Right hindlimb (tissue), 1 donor: ENCODE measurements around the gene SECISBP2L.

Source experiments
- DNase-seq: peaks from one replicate; pipeline ENCODE4 v3.0.0-alpha.2; 2018

SECISBP2L gene

GRCh38 chr15:49055630-49056029, 9.4 kb upstream of the SECISBP2L start:
- no peak for DNase-seq

- no peak for DNase-seq
Observed at GRCh38 chr15:49052662-49053061, 6.4 kb upstream of the SECISBP2L start.

- no peak for DNase-seq
Observed at GRCh38 chr15:49047456-49047855, 1.2 kb upstream of the SECISBP2L start.

GRCh38 chr15:49045751-49046219, 461 bp downstream of the SECISBP2L start:
- no peak for DNase-seq

- no peak for DNase-seq
Observed at GRCh38 chr15:49044766-49045606, 1.3 kb downstream of the SECISBP2L start.

- no peak for DNase-seq
Observed at GRCh38 chr15:49044002-49044401, 2.2 kb downstream of the SECISBP2L start.

- no peak for DNase-seq
Observed at GRCh38 chr15:49042165-49042564, 4.1 kb downstream of the SECISBP2L start.

- DNase-seq = no peak
Observed at GRCh38 chr15:49041426-49041825, 4.8 kb downstream of the SECISBP2L start.

GRCh38 chr15:49040151-49040550, 6.1 kb downstream of the SECISBP2L start:
- no peak for DNase-seq

- no peak for DNase-seq
Observed at GRCh38 chr15:49038382-49038781, 7.9 kb downstream of the SECISBP2L start.

GRCh38 chr15:49037546-49037940, 8.7 kb downstream of the SECISBP2L start:
- no peak for DNase-seq

GRCh38 chr15:49036650-49037545, 9.3 kb downstream of the SECISBP2L start:
- no peak for DNase-seq

- no peak for DNase-seq
Observed at GRCh38 chr15:49035825-49036224, 10.4 kb downstream of the SECISBP2L start.

GRCh38 chr15:49032601-49033145, 13.6 kb downstream of the SECISBP2L start:
- DNase-seq = no peak

GRCh38 chr15:49031804-49032203, 14.4 kb downstream of the SECISBP2L start:
- no peak for DNase-seq

GRCh38 chr15:49026700-49027099, 19.5 kb downstream of the SECISBP2L start:
- no peak for DNase-seq

- no peak for DNase-seq
Observed at GRCh38 chr15:49024840-49025239, 21.4 kb downstream of the SECISBP2L start.

GRCh38 chr15:49023354-49023753, 22.9 kb downstream of the SECISBP2L start:
- no peak for DNase-seq

- DNase-seq = no peak
Observed at GRCh38 chr15:49015896-49016295, 30.4 kb downstream of the SECISBP2L start.

- no peak for DNase-seq
Observed at GRCh38 chr15:48999314-48999713, 46.9 kb downstream of the SECISBP2L start.

- DNase-seq = no peak
Observed at GRCh38 chr15:48996276-48996675, 50.0 kb downstream of the SECISBP2L start.

GRCh38 chr15:48993380-48993779, 52.9 kb downstream of the SECISBP2L start:
- no peak for DNase-seq

- DNase-seq = no peak
Observed at GRCh38 chr15:48992545-48992944, 53.7 kb downstream of the SECISBP2L start.
